HPDE6-E6E7 (cell line): Measurements from ENCODE around the gene EFNA4.
"Not testable (repeated sequence)": the region's sequence is repeated elsewhere in the genome, so short reads cannot be mapped to it uniquely, and the experiment has no call there.

Experiments
- DNase-seq: peaks from one replicate; pipeline ENCODE4 v3.0.0; 2011; ENCODE audit warnings: missing footprints; ENCODE audit errors: extremely low spot score

EFNA4 gene

DNA sequence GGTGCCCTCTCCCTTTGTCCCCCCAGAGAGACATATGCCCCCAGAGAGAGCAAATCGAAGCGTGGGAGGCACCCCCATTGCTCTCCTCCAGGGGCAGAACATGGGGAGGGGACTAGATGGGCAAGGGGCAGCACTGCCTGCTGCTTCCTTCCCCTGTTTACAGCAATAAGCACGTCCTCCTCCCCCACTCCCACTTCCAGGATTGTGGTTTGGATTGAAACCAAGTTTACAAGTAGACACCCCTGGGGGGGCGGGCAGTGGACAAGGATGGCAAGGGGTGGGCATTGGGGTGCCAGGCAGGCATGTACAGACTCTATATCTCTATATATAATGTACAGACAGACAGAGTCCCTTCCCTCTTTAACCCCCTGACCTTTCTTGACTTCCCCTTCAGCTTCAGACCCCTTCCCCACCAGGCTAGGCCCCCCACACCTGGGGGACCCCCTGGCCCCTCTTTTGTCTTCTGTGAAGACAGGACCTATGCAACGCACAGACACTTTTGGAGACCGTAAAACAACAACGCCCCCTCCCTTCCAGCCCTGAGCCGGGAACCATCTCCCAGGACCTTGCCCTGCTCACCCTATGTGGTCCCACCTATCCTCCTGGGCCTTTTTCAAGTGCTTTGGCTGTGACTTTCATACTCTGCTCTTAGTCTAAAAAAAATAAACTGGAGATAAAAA is 23.5 kb downstream of the EFNA4 start:
- no peak for DNase-seq

DNA sequence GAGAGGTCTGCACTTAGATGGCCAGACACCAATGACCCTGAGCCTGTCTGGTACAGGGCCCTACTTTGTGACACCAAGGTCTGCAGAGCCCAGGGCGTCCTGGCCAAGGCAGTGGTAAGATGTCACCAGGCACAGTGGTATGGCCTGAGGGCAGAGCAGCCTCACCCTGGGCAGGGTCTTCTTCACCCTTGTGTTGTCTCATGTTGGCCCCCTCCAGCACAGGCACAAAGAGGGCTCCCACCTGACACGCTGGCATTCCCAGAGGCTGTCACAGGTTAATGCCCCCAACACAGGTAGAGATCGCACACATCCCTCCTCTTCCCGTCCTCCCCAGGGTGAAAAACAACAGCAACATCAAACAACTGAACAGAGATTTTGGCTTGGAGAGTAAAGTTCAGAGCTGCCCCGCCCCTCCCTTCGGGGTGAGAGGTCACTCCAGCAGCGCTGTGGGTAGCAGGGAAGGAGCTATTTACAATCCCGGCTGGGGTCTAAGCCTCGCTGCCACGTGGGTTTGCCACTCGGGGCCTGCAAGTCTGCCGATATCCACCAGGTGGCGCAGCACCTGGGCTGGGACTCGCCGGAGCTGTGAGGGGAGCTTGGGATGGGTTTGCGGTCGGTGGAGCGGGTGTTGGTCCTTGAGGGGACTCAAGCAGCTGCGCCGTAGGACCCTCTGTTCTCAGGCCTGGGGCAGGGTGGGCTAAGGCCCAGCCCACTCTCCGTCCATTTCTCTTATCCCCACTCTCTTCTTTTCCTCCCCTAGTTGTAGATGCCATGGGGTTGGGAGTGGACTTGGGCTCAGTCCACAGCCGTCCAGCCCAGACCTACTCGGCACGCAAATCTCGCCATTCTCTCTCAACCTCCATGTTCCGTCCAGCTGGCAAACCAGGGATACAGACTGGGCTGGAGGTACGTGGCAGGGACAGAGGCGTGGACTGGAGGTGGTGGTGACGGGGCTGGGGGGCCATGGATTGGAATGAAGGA is 27.8 kb downstream of the EFNA4 start:
- peak; percentile 63 for DNase-seq

DNA sequence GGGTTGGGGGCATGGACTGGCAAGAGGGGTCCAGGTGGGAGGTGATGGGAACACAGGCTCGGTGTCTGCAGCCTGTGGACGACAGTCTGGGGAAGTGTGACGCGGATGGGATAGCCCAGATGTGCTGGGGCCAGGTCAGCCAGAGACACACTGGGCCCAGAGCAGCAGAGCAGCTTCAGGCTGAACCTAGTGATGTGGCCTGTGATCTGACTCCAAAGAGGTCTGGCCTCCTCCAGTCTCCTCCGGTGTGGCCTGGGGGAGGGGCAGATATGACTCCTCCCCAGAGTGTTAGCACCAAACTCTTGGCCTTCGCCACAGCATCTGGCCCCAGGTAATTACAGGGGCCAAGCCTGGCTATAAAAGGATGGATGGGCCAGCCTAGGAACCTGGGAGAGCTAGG is 28.6 kb downstream of the EFNA4 start:
- no peak for DNase-seq

DNA sequence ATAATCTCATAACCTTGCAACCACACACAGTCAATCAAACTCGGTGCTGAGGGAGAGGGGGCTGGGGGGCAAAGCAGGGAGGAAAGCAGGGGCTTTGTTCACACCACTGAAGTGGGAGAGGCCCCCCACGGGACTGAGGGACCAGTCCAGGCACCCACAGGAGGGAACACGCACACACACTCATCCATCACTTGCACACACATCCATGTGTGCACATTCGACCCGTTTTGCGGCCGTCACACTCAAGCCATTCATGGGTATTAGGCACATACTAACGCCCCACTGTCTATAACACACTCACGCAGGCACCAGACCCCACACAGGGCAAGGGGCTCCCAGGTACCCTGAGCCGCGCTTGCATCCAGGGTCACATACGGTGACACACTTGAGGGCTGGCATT is 29.1 kb downstream of the EFNA4 start:
- DNase-seq: no peak

DNA sequence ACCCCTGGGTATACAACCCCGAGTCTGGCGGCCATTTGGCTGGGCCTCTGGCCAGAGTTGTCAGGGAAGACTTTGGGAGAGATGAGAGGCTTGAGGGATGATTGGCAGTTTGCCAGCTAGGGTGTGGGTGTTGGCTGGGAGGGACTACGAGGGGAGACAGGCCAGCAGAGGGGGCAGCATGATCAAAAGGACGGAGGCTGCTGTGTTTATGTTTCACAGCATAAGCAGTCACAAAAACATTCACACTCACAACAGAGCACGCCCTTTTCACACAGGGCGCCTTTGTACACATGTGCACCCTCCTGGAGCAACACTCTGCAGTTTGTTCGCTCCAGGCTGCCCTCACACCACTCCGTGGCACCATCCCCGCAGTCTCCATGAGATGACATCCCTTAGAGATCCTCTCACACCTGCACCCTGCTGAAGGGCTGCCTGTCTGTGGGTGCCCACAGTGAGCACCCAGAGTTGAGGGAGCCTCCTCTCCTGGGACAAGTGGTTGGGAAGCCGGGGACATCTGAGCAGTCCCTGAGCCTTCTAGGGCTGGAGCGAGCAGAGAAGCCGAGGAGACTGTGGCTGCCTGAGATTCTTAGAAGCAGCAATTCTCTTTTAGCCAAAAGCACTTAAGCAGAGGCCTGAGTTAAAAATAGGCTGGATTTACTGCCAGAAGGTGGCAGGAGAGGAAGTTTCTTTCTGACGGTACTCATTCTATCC is 30.5 kb downstream of the EFNA4 start:
- DNase-seq: no peak

DNA sequence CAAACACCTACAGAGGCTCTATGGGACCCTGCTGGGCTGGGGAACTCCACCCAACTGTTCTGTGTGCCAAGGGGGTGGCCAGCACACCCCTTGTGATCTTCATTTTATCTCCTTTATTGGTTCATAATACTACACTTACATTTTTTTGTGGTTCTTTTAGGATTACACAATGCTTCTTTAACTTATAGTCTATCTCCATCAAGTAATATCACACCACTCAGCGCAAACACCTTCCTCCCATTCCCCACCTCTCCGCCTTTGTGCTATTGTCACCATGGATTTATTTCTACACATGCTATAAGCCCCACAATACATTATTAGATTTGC is 31.0 kb downstream of the EFNA4 start:
- no peak for DNase-seq

DNA sequence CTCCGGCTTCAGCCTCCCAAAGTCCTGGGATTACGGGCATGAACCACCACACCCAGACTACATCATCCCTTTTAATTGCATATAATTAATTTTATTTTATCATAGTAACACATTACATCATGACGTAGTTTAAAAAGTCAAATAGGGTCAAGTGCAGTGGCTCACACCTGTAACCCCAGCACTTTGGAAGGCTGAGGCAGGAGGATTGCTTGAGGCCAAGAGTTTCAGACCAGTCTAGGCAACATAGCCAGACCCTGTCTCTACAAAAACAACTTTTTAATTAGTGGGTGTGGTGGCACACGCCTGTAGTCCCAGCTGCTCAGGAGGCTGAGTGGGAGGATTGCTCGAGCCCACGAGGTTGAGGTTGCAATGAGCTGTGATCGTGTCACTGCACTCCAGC is 35.8 kb downstream of the EFNA4 start:
- no peak for DNase-seq

DNA sequence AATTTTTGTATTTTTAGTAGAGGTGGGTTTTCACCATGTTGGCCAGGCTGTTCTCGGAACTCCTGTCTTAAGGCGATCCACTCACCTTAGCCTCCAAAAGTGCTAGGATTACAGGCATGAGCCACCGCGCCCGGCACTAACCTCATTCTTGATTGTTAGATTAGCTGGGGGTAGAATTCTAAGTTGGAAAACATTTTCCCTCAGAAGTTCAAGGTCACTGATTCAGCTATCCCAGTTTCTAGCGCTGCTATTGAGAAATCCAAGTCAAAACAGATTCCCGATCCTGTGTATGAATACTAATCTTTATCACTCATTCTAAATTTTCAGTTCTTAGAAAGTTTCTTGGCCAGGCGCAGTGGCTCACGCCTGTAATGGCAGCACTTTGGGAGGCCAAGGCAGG is 39.8 kb downstream of the EFNA4 start:
- no peak for DNase-seq

DNA sequence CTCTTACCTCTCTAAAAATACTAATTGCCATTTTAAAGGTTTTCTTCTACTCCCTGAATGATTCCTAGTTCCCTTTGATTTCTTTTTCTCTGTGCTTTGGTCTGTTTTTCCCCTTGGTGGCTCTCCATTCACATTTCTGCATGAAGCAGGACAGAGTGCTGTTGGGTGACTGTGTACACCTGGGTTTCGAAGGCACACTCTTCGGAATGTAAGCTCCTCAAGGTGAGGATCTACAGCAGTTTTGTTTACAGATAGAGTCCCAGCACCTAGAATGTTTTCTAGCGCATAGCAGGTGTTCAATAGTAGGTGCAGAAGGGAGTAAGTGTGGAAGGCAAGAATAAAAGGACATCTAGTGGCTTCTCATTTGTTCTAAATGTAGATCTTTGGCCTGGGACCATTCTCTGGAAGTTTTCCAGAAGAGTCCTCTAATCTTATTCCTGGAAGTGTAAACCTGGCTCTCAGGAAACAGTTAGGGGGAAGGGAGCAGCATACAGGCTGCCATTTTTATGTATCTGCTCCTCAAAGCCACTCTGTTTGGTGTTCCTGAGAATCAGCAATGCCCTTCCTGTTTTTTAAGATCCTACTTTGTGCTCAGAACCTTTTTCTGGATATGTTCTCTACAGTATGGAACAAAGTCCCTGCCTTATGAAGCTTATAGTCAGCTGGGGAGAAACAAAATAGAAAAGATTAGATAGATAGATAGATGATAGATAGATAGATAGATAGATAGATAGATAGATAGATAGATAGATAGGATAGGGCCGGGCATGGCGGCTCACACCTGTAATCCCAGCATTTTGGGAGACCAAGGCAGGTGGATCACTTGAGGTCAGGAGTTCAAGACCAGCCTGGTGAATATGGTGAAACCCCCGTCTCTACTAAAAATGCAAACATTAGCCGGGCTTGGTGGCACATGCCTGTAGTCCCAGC is 41.3 kb downstream of the EFNA4 start:
- no peak for DNase-seq

DNA sequence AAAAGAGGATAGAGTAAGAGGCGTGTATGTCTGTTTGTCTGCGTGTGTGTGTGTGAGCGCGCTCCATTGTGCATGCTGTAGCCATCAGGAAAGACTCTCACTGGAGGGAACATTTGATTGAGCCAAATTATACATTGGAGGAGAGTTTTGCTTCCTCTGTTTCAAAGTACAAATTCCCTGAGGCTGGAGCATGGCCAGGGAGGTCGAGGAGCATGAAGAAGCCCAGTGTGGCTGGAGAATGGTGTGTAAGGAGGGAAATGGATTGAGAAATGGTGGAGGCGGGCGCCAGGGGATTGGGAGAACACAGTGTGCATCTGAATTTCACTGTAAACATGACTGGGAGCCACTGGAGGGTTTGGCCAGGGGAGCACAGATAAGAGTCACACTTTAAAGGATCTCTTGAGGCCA is 42.1 kb downstream of the EFNA4 start:
- DNase-seq: no peak

DNA sequence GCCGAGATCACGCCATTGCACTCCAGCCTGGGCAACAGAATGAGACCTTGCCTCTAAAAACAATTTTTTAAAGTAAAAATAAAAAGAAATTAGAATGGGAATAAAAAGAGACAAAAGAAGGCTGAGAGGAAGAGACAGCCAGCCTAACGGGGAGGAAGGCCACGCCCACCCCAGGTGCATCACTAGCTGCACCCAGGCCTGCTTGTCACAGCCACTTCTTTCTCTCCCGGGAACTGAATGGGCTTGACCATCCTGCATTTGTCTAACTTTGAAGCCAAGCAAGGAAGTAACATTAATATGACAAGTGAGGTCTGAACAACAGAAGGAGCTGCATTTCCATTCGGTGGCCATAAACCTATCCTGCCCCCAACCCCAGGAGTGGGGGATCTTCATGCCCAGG is 43.3 kb downstream of the EFNA4 start:
- no peak for DNase-seq

DNA sequence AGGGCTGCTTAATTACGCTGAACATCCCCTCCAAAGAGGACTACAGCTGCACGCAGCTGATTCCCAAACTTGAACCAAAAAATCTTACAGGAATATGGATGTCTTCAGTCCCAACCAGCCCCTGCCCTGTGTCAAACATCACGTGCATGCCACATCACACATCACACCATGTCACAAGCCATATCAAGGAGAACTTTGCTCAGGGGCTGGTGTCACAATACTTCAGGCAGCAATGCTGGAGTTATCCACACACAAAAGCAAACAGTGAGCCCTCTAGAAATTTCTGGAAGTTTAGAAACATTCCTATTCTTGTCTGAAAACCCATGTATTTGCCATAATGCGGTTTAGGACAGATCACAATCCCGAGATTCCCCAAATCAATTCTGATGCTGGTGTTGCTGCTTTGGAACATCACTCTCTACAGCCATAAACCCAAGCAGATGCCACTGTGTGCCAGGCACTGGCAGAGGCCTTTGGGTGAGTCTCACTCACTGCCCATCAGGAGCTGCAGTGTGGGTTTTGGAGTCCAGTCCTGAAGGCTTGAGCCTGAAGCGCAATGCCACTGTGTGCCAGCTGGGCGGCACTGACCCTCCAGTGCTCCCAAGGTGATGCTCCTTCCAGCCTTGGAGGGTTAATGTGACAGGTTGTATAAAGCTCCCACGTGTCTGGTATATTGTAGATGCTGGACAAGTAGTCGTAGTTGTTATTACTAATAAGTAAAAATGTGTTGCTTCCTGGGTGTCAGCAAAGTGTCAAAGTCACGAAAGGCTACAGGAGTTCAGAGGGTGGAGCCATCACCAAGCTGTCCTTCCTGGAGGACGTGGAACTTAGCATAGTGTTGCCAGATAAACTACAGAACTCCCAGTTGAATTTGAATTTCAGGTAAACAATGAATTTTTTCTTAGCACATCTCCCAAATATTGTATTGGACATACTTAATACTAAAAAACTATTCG is 44.0 kb downstream of the EFNA4 start:
- no peak for DNase-seq

DNA sequence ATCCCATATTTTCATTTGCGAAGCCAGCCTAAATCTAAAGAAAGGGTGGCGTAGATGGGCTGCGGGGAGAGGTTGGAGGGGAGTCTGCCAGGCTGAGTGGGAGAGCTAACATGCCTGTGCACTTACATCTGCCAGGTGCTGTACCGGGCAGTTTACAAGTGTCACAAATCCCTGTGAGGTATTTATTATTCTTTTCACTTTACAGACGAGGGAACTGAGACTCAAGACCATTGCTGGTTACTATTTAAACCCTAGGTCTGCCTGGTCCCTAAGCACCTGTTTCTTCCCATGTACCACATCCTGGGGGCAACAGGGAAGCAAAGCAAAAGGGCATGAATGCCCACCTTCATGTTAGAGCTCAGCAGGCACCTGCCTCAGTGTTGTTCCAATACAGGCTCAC is 44.8 kb downstream of the EFNA4 start:
- no peak for DNase-seq

DNA sequence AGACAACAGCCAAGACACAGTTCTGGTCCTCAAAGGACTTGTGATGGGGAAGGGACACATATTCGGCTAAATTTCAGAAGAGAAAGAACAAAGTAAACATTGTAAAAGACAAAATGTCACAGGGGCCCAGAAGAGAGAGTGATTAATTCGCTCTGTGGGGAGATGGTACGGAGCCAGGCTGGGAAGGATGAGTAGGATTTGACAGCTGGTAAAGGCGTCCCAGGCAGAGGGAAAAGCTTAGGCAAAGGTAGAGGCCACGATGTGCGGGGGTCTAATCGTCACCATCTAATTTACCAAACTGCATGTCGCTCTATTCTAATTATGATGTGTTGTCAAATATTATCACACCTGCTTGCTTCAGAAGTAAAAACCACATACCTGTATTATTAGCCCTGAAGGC is 46.8 kb downstream of the EFNA4 start:
- no peak for DNase-seq

DNA sequence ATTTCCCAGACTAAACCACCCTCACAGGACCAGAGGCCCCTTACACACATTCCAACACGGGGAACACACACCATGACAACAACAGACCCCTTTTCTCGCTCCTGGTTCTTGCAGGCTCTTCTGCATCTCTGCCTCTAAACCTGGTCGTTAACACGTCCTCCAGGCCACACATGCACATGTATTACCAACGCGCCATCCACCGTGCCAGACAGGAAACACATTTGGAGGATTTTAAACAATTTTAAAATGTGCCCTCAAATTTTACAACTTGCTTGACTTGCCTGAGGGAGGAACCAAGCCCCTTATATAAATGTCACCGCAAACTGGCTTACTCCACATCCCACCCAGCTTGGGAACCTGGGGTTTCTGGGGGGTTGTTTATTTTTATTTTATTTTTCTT is 47.3 kb downstream of the EFNA4 start:
- no peak for DNase-seq

DNA sequence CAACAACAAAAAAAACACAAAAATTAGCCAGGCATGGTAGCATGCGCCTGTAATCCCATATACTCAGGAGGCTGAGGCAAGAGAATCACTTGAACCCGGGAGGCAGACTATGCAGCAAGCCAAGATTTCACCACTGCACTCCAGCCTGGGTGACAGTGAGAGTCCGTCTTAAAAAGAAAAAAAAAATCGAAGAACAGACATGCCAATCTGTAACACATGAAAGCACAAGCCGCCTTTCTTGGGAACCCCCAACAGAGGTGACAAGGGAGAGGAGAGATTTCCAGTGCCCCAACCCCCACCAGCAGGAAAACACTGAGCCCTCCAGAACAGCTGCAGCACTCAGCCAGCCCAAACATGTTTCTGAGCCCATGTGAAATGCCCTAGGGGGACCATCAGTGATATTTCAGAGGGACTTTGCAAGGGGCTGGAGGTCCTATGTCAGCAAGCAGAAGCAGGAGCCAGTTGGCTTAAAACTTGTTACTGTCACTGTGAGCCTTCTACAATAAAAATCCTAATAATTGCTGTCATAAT is 50.0 kb downstream of the EFNA4 start:
- DNase-seq: no peak

DNA sequence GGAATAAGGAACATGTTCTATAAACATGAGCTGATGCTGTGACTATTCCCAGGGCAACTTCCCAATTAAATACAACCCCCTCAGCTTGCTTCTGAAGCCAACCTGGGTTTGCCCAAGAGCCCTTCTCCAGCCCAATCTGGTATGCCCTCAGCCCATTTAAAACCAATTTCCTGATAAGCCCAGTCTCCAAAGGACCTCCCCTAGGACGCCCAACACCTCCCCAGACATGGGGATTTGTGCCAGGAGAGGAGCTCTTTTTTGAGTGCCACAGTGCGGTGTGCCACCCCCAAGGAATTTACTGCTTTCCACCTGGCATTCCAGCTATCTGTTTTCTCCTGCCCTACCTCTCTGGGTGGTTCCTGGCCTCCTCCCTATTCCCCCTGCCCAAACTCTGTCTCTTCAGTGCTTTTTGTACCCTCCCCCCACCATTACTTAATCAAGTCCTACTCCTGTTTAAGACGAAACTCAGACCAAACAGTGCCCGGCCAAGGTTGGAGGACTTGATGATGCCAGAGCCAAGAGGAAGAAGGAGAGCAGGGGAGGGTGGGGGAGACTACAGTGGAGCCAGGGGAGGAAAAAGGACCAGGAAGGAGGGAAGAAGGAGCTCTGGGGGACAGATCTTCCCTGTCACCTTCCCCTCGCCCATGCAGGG is 52.7 kb downstream of the EFNA4 start:
- DNase-seq: no peak

DNA sequence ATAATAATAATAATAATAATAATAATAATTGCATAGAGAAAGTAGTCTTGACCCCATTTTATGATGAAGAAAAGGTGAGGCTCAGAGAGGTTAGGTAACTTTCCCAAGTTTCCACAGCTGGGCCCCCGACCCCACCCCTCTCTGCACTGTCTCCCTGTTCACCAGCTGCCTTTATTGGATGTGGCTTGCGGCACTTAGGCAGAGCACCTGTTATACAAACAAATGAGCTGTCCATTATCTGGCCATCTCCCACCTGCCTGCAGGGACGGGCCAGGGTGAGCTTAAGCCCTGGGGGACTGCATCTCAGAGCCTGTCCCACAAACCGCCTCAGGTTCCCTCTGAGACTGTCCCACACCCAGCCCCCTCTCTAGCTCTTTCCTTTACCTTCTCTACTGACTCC is 54.1 kb downstream of the EFNA4 start:
- DNase-seq: no peak

DNA sequence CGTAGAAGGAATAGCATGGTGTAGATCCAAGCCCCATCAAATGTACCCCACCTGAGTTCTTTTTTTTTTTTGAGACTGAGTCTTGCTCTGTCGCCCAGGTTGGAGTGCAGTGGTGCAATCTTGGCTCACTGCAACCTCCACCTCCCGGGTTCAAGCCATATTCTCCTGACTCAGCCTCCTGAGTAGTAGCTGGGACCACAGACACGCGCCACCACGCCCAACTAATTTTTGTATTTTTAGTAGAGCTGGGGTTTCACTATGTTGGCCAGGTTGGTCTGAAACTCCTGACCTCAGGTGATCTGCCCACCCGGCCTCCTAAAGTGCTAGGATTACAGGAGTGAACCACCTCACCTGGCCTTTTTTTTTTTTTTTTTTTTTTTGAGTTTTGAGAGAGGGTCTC is 54.5 kb downstream of the EFNA4 start:
- not testable (repeated sequence) for DNase-seq
